ENCODE data around the gene CLOCK. TPM values are rescaled to one million over a fixed set of nuclear protein-coding genes. Genes with fewer than 3 reads are reported as not detected.

The CLOCK gene
- total and polyA plus RNA-seq, 2 of the 8 experiments (the other 6 are each of a cell fraction or from before 2014, with no cell fraction given) = 7.7 to 24.2 TPM

DNA sequence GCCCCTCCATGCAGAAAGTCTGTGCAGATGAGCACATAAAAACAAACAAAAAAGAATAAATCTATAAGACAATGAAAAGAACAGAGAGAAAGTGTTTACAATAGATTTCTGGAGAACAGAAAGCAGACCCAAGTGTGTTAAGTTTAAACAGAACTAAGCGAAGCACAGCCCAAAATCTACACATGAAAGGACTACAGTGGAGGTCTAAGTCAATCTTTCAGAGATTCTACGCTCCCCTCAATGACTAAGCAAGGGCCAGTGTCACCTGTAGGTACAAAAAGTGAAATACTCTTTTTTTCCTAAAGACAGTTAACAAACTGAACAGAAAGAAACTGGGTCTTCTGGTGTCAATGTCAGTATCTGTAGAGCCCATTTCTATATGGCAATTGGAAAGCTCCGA lies 18.2 kb downstream of the CLOCK start:
- Histone ChIP-seq H3K9me3 (ENCODE audit: insufficient read depth in 2 of 2, low read depth in 1 of 2, low read length in 1 of 2) (no peaks in the 10 kb centered on the region), H4K5ac (ENCODE audit: insufficient read length, low read depth, low read length) (no peak overlapping the region), H4K91ac (replicated peaks; ENCODE audit: insufficient read length, low read length) (no peak overlapping the region), H3K4me3 (ENCODE audit: extremely low read depth in 1 of 4, insufficient read depth in 2 of 4, low read depth in 3 of 4, low read length in 4 of 4) (no peak overlapping the region), H3K4ac (replicated peaks; ENCODE audit: insufficient read length, low read depth, low read length) (no peak overlapping the region), H2AFZ (ENCODE audit: low read length) (no peak overlapping the region), H4K20me1 (replicated peaks in 1 of 2; ENCODE audit: control insufficient read depth in 1 of 2, insufficient read depth in 2 of 2, low read length in 2 of 2) (no peaks in the 10 kb centered on the region), H2BK120ac (replicated peaks; ENCODE audit: low read depth, low read length) (no peak overlapping the region), H2BK5ac (ENCODE audit: low read depth, low read length) (no peak overlapping the region), H3K79me2 (ENCODE audit: control insufficient read depth in 1 of 2, insufficient read depth in 2 of 2, low read length in 2 of 2) (peaks cover 0 to 90% of the 10 kb centered on the region in 2 experiments; a peak in 2 of 4 replicates), H2BK12ac (ENCODE audit: low read depth, low read length) (no peak overlapping the region), H3K79me1 (ENCODE audit: low read depth, low read length) (no peaks in the 10 kb centered on the region; the same call in 1 of the 2 replicates), H3K18ac (ENCODE audit: extremely low read depth, low read length) (no peak overlapping the region), H3K27me3 (replicated peaks in 1 of 4; ENCODE audit: control insufficient read depth in 3 of 4, extremely low read depth in 1 of 4, insufficient read depth in 3 of 4, low read length in 3 of 4) (no peaks in the 10 kb centered on the region), H3K23me2 (ENCODE audit: low read depth, low read length) (no peaks in the 10 kb centered on the region), H3K23ac (ENCODE audit: insufficient read length) (no peak overlapping the region), H3K4me2 (ENCODE audit: insufficient read depth in 1 of 2, low read depth in 2 of 2, low read length in 2 of 2) (peak overlapping the region; percentile 7 to 52; a peak in 2 of 4 replicates), H2BK15ac (ENCODE audit: low read length) (no peak overlapping the region), H3K4me1 (replicated peaks in 1 of 4; ENCODE audit: control insufficient read depth in 3 of 4, insufficient read depth in 4 of 4, low read length in 3 of 4) (0 out of 7 replicates have a peak, but pooled peaks cover 0 to 4% (median 0%) of the 10 kb centered on the region in 4 experiments), H4K8ac (ENCODE audit: extremely low read depth, insufficient read depth, low read length) (no peak overlapping the region), H2AK5ac (ENCODE audit: low read depth, low read length) (no peak overlapping the region), H3K36me3 (ENCODE audit: control insufficient read depth in 2 of 4, insufficient read depth in 4 of 4, low read length in 3 of 4) (no peaks in the 10 kb centered on the region), H3K27ac (ENCODE audit: low read depth, low read length) (no peak overlapping the region; the same call in 1 of the 2 replicates), H3K9ac (replicated peaks in 1 of 4; ENCODE audit: extremely low read depth in 1 of 4, low read depth in 3 of 4, low read length in 3 of 4) (no peak overlapping the region), H3K56ac (replicated peaks; ENCODE audit: insufficient read length, low read depth, low read length) (no peak overlapping the region), H2BK20ac (ENCODE audit: low read length) (no peak overlapping the region), H3K14ac (ENCODE audit: insufficient read length) (no peak overlapping the region)
- TF ChIP-seq TCF12 (IDR thresholded peaks at IDR 0.05; ENCODE audit: low read depth, low read length) (no peak), BACH1 (IDR thresholded peaks at IDR 0.05; ENCODE audit: low read length) (no peak), MAFK (IDR thresholded peaks at IDR 0.05; ENCODE audit: low read depth, low read length) (no peak), ZNF274 (IDR thresholded peaks at IDR 0.05; ENCODE audit: borderline replicate concordance, extremely low read depth, low read length) (no peak), RBBP5 (IDR thresholded peaks at IDR 0.05; ENCODE audit: borderline replicate concordance, low read depth, low read length) (no peak), SAP30 (IDR thresholded peaks at IDR 0.05; ENCODE audit: insufficient read depth, insufficient replicate concordance, low read length) (no peak), TBP (IDR thresholded peaks at IDR 0.05; ENCODE audit: low read depth, low read length) (no peak), BRCA1 (IDR thresholded peaks at IDR 0.05; ENCODE audit: low read depth, low read length) (no peak), JUND (IDR thresholded peaks at IDR 0.05; ENCODE audit: low read length) (no peak)
- TF ChIP-seq, protein P1, sequence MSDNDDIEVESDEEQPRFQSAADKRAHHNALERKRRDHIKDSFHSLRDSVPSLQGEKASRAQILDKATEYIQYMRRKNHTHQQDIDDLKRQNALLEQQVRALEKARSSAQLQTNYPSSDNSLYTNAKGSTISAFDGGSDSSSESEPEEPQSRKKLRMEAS (IDR thresholded peaks at IDR 0.05) = no peak
- DNase-seq (ENCODE audit: low read depth in 1 of 2, low spot score in 2 of 2) (no peak), FAIRE-seq (no peak)
- WGBS, 2 experiments (ENCODE audit: extremely low coverage in 1 of 2, insufficient coverage in 1 of 2, insufficient read length in 1 of 2, insufficient replicate concordance in 2 of 2, low coverage in 1 of 2, low lambda C conversion rate in 2 of 2, missing lambda C conversion rate in 1 of 2) = 82% methylated on average over 3 of the region's 3 CpGs; no CpG with 5 or more reads in 1 of the 2 experiments
- ChIA-PET CTCF (ENCODE audit: partially characterized antibody) (interaction anchor here (0.6 kb wide), 1 partner anchor 9 kb away, joined by 3 read pairs; no protein-coding TSS in a partner anchor), POLR2A (ENCODE audit: partially characterized antibody) (no interaction called here)

All from H1 (cell line).